ENCODE results near the gene HTRA2. TPM values are rescaled to one million over a fixed set of nuclear protein-coding genes. Genes with fewer than 3 reads are reported as not detected.
A peak's percentile ranks its signal among the peaks of the same experiment; 100 is the strongest.

Gene HTRA2
- 25.5 to 30.8 TPM (median 27.8 TPM) in 3 replicates for polyA plus RNA-seq
- polyA plus RNA-seq (2011; ENCODE audit: low read depth): 9.8 TPM
- 22.1 and 24.5 TPM in 2 replicates for polyA plus RNA-seq (2011; cell fraction: cytosol; rRNA removed)
- 41.7 and 47.6 TPM in 2 replicates for polyA plus RNA-seq (2011; cell fraction: nucleus; rRNA removed)
- polyA plus RNA-seq (2012; ENCODE audit: low replicate concordance): 24.8 and 27.4 TPM in 2 replicates
- 25.3 to 46.8 TPM (median 32.1 TPM) in 3 replicates for polyA minus RNA-seq
- 17.6 TPM for polyA minus RNA-seq (2011; cell fraction: cytosol; rRNA and poly(A)+ RNA removed)
- 16.9 and 17.5 TPM in 2 replicates for polyA minus RNA-seq (2011; cell fraction: nucleus; rRNA and poly(A)+ RNA removed)

DNA sequence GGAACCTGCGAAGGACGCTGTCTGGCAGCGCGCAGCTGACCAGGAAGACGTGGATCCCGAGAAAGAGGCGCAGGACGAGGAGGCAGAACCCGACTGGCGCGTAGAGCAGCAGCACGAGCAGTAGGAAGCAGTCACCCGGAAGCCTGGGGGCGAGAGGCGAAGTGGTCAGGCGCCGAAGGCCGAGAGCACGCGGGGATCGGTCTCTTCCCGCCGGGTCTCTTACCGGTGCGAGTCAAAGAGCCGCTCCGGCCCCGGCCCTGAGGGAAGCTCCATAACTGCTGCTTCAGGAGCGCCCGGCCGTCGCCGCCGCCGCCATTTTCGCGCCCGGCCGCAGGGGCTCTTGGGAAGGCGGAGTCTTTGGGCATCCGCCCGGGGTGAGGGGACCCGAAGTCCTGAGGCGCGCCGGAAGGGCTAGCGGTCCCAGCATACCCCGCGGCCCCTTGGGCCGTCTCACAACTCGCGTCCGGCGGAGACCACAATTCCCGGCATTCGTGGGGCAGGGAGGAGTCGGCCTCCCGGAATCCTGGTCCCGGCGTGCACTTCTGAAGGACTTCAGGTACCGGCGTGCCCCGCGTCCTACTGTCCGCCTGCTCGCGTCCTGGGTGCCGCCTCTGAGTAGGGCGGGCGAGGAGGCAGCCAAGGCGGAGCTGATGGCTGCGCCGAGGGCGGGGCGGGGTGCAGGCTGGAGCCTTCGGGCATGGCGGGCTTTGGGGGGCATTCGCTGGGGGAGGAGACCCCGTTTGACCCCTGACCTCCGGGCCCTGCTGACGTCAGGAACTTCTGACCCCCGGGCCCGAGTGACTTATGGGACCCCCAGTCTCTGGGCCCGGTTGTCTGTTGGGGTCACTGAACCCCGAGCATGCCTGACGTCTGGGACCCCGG lies at the start of gene HTRA2, which contains the start of gene AUP1:
Gene HTRA2 (plus strand): TSS at position 577 of the 882 bp plus-strand sequence. CDS start 74 bp downstream, at position 651.
Gene AUP1 (minus strand): TSS at position 350 of the 882 bp plus-strand sequence. CDS start 77 bp downstream, at position 273.
- no peaks in the 10 kb centered on the region for H3K27me3 ChIP-seq (ENCODE audit: control insufficient read depth, extremely low read depth, insufficient read depth, low read length)
- H3K9ac ChIP-seq (ENCODE audit: control insufficient read depth, extremely low read depth, insufficient read depth, low read length): peak within 1 kb of the TSS; percentile 98
- peak within 1 kb of the TSS; percentile 73 to 93 (median 86) for H3K4me3 ChIP-seq (ENCODE audit: control insufficient read depth in 2 of 3, extremely low read depth in 1 of 3, insufficient read depth in 2 of 3, low read depth in 1 of 3, low read length in 3 of 3)
- H3K79me2 ChIP-seq (ENCODE audit: control insufficient read depth, insufficient read depth, low read length): peaks cover 36% of the 10 kb centered on the region
- peak within 1 kb of the TSS; percentile 80 for H3K4me2 ChIP-seq (ENCODE audit: control insufficient read depth, extremely low read depth, insufficient read depth, low read depth, low read length)
- peaks cover 25 to 35% of the 10 kb centered on the region in 2 experiments for H3K36me3 ChIP-seq (ENCODE audit: control insufficient read depth in 2 of 2, extremely low read depth in 1 of 2, insufficient read depth in 2 of 2, low read length in 2 of 2)
- peak within 1 kb of the TSS; percentile 95 for H2AFZ ChIP-seq (ENCODE audit: control insufficient read depth, low read length)
- no peaks in the 10 kb centered on the region for H4K20me1 ChIP-seq (ENCODE audit: control insufficient read depth, extremely low read depth, insufficient read depth, low read length)
- dilution Hi-C loops (cut with MboI; ENCODE audit: extremely low pct_ligation_motif_present, low sequenced_read_pairs): no loop called here
- H3K27ac ChIP-seq (ENCODE audit: control insufficient read depth, insufficient read depth, low read length): peak within 1 kb of the TSS; percentile 92
- H3K4me1 ChIP-seq (ENCODE audit: control insufficient read depth, extremely low read depth, insufficient read depth, low read length): peaks cover 36% of the 10 kb centered on the region
- no peak for TF ChIP-seq EZH2 (IDR thresholded peaks at IDR 0.05; ENCODE audit: low read length)
- TF ChIP-seq, protein P1, sequence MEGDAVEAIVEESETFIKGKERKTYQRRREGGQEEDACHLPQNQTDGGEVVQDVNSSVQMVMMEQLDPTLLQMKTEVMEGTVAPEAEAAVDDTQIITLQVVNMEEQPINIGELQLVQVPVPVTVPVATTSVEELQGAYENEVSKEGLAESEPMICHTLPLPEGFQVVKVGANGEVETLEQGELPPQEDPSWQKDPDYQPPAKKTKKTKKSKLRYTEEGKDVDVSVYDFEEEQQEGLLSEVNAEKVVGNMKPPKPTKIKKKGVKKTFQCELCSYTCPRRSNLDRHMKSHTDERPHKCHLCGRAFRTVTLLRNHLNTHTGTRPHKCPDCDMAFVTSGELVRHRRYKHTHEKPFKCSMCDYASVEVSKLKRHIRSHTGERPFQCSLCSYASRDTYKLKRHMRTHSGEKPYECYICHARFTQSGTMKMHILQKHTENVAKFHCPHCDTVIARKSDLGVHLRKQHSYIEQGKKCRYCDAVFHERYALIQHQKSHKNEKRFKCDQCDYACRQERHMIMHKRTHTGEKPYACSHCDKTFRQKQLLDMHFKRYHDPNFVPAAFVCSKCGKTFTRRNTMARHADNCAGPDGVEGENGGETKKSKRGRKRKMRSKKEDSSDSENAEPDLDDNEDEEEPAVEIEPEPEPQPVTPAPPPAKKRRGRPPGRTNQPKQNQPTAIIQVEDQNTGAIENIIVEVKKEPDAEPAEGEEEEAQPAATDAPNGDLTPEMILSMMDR (optimal IDR thresholded peaks at IDR 0.05 in 1 of 3, IDR thresholded peaks at IDR 0.05 in 1 of 3, conservative IDR thresholded peaks at IDR 0.05 in 1 of 3; ENCODE audit: extremely low read depth in 1 of 3, insufficient read depth in 2 of 3, low read length in 3 of 3): no peak
- H3K9me3 ChIP-seq (ENCODE audit: control insufficient read depth, low read depth, low read length): no peaks in the 10 kb centered on the region
- peak; percentile 86 for DNase-seq (ENCODE audit: low read depth, low spot score)
- FAIRE-seq: no peak
- H3K9me1 ChIP-seq (ENCODE audit: control insufficient read depth, extremely low read depth, insufficient read depth, low read length): no peaks in the 10 kb centered on the region

- no peak overlapping the region for H3K27ac ChIP-seq (ENCODE audit: control insufficient read depth, insufficient read depth, low read length)
- no peaks in the 10 kb centered on the region for H3K27me3 ChIP-seq (ENCODE audit: control insufficient read depth, extremely low read depth, insufficient read depth, low read length)
- peaks cover 33% of the 10 kb centered on the region for H3K79me2 ChIP-seq (ENCODE audit: control insufficient read depth, insufficient read depth, low read length)
- H3K4me3 ChIP-seq (ENCODE audit: control insufficient read depth in 2 of 3, extremely low read depth in 1 of 3, insufficient read depth in 2 of 3, low read depth in 1 of 3, low read length in 3 of 3): peak overlapping the region; percentile 92 to 97 (median 95)
- H4K20me1 ChIP-seq (ENCODE audit: control insufficient read depth, extremely low read depth, insufficient read depth, low read length): no peaks in the 10 kb centered on the region
- dilution Hi-C loops (cut with MboI; ENCODE audit: extremely low pct_ligation_motif_present, low sequenced_read_pairs): no loop called here
- peaks cover 14% of the 10 kb centered on the region for H3K4me1 ChIP-seq (ENCODE audit: control insufficient read depth, extremely low read depth, insufficient read depth, low read length)
- H3K9ac ChIP-seq (ENCODE audit: control insufficient read depth, extremely low read depth, insufficient read depth, low read length): peak overlapping the region; percentile 84
- no peak for FAIRE-seq
- TF ChIP-seq, protein P1 (optimal IDR thresholded peaks at IDR 0.05 in 1 of 3, IDR thresholded peaks at IDR 0.05 in 1 of 3, conservative IDR thresholded peaks at IDR 0.05 in 1 of 3; ENCODE audit: extremely low read depth in 1 of 3, insufficient read depth in 2 of 3, low read length in 3 of 3): no peak
- TF ChIP-seq EZH2 (IDR thresholded peaks at IDR 0.05; ENCODE audit: low read length): no peak
- H2AFZ ChIP-seq (ENCODE audit: control insufficient read depth, low read length): no peak overlapping the region
- no peaks in the 10 kb centered on the region for H3K9me3 ChIP-seq (ENCODE audit: control insufficient read depth, low read depth, low read length)
- H3K36me3 ChIP-seq (ENCODE audit: control insufficient read depth in 2 of 2, extremely low read depth in 1 of 2, insufficient read depth in 2 of 2, low read length in 2 of 2): peaks cover 0 to 8% of the 10 kb centered on the region in 2 experiments
- no peak for DNase-seq (ENCODE audit: low read depth, low spot score)
- H3K4me2 ChIP-seq (ENCODE audit: control insufficient read depth, extremely low read depth, insufficient read depth, low read depth, low read length): peak overlapping the region; percentile 84
- H3K9me1 ChIP-seq (ENCODE audit: control insufficient read depth, extremely low read depth, insufficient read depth, low read length): no peaks in the 10 kb centered on the region
Observed at GRCh38 chr2:74481431-74481830, 48.3 kb upstream of the HTRA2 start.

Measured in keratinocyte (primary cell).